HG03439 (cell line): ENCODE measurements around the gene CFAP57.
"Not testable (repeated sequence)": the region's sequence is repeated elsewhere in the genome, so short reads cannot be mapped to it uniquely, and the experiment has no call there.

Experiments used
- ATAC-seq: cut with Tn5 transposase; IDR thresholded peaks from one replicate; pipeline ENCODE4 v1.9.1; 2021; ENCODE audit warnings: mild to moderate bottlenecking, moderate library complexity; ENCODE audit not compliant: unreplicated experiment

CFAP57 gene

GRCh38 chr1:43171876-43172526 is at the start of gene CFAP57, which contains the start of gene EBNA1BP2:
Gene CFAP57, plus strand, starts transcription at chr1:43172330. Its CDS starts 424 bp downstream, at chr1:43172754.
Gene EBNA1BP2, minus strand, starts transcription at chr1:43172290. Its CDS starts 172 bp downstream, at chr1:43172118.
- peak; percentile 89 for ATAC-seq

- no peak for ATAC-seq
These were observed 49.1 kb upstream of the CFAP57 start for GRCh38 chr1:43123031-43123430.

- ATAC-seq = no peak
These were observed 43.3 kb upstream of the CFAP57 start for GRCh38 chr1:43128816-43129215.

GRCh38 chr1:43129426-43129825 is 42.7 kb upstream of the CFAP57 start:
- no peak for ATAC-seq

- ATAC-seq = no peak
These were observed 38.1 kb upstream of the CFAP57 start for GRCh38 chr1:43134068-43134467.

GRCh38 chr1:43134640-43135039 is 37.5 kb upstream of the CFAP57 start:
- ATAC-seq = no peak

- ATAC-seq = no peak
These were observed 36.0 kb upstream of the CFAP57 start for GRCh38 chr1:43135857-43136781.

- no peak for ATAC-seq
These were observed 34.6 kb upstream of the CFAP57 start for GRCh38 chr1:43137445-43138052.

- ATAC-seq = not testable (repeated sequence)
These were observed 32.8 kb upstream of the CFAP57 start for GRCh38 chr1:43139295-43139694.

- no peak for ATAC-seq
These were observed 32.1 kb upstream of the CFAP57 start for GRCh38 chr1:43140010-43140409.

GRCh38 chr1:43140583-43140982 is 31.5 kb upstream of the CFAP57 start:
- ATAC-seq = no peak

GRCh38 chr1:43143441-43143888 is 28.7 kb upstream of the CFAP57 start:
- ATAC-seq = no peak

- ATAC-seq = no peak
These were observed 27.9 kb upstream of the CFAP57 start for GRCh38 chr1:43144237-43144636.

GRCh38 chr1:43147625-43148327 is 24.4 kb upstream of the CFAP57 start:
- ATAC-seq = no peak

GRCh38 chr1:43149889-43150288 is 22.2 kb upstream of the CFAP57 start:
- no peak for ATAC-seq

- ATAC-seq = no peak
These were observed 19.3 kb upstream of the CFAP57 start for GRCh38 chr1:43152866-43153265.

- ATAC-seq = no peak
These were observed 18.7 kb upstream of the CFAP57 start for GRCh38 chr1:43153443-43153842.

- no peak for ATAC-seq
These were observed 16.1 kb upstream of the CFAP57 start for GRCh38 chr1:43156026-43156425.

- no peak for ATAC-seq
These were observed 7.0 kb upstream of the CFAP57 start for GRCh38 chr1:43165162-43165561.

GRCh38 chr1:43165765-43166164 is 6.4 kb upstream of the CFAP57 start:
- ATAC-seq = no peak
